Stimulated activated CD8-positive, alpha-beta memory T cell treated with anti-CD3 and anti-CD28 coated beads, Interleukin-12 subunit alpha, Interleukin-12 subunit beta, amount 100 ng/mL, for 1 hour (primary cell): ENCODE data around the gene NAV2.
"Not testable (repeated sequence)": the region's sequence is repeated elsewhere in the genome, so short reads cannot be mapped to it uniquely, and the experiment has no call there.

Experiments
- DNase-seq: peaks from one replicate; pipeline ENCODE4 v3.0.0-alpha.2; 2020; ENCODE audit warnings: low read depth

Gene NAV2

GRCh38 chr11:20003351-20003750, 290.7 kb downstream of the NAV2 start:
- no peak for DNase-seq

- no peak for DNase-seq
Observed at GRCh38 chr11:20004866-20005265, 292.2 kb downstream of the NAV2 start.

- DNase-seq: no peak
Observed at GRCh38 chr11:20005747-20006146, 293.1 kb downstream of the NAV2 start.

DNA sequence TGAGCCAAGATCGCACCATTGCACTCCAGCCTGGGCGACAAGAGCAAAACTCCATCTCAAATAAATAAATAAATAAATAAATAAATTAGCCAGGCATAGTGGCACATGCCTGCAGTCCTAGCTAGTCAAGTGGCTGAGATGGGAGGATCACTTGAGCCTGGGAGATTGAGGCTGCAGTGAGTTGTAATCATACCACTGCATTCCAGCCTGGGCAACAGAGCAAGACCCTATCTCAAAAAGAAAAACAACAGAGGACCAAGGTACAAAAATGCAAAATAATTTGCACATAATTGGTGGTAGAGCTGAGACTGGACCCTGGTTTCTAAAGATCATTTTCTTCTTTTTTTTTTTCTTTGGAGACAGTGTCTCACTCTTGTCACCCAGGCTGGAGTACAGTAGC, 294.0 kb downstream of the NAV2 start:
- DNase-seq: not testable (repeated sequence)

DNA sequence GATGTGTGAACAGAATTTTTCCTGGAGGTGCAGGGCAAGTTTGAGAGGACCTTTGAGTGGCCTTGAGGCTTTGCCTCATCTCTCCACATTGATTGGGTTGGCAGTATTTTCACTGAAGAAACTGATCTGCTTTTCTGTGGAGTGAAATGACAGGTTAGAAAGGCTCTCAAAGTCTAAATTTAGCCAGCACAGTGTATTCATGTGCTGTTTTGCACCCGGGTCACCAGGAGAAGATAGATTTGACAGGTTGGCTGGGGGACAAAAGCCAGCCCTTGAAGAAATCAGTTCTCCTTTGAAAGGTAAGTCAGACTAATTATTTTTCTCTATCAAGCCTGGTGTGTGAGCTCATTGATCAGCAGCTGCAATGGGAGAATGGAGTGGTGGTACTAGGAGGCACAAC, 294.7 kb downstream of the NAV2 start:
- no peak for DNase-seq

DNA sequence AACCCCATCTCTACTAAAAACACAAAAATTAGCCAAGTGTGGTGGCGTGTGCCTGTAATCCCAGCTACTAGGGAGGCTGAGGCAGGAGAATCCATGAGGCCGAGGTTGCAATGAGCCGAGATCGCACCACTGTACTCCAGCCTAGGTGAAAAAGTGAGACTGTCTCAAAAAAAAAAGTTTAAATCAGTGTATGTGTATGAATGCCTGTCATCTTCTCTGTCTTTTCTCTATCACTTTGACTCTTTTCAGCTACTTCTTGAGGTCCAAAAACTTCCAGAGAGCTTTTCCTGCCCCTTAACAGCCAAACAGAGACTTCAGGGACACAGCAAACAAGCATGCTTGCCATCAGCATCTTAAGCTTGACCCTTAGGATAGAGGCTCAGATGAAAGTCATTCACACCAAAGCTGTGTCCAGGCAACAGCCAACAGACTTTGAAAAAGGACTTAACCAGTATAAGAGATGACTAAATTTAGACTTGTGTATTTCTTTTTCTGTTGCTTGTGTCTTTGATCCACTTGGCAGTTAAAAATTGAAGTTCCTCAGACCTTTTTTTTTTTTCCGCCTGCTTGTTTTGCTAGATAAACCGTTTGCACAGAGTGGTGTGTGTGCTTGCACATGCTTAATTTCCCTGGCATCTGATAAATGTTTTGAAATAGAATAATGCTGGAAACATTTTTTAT, 295.7 kb downstream of the NAV2 start:
- no peak for DNase-seq

DNA sequence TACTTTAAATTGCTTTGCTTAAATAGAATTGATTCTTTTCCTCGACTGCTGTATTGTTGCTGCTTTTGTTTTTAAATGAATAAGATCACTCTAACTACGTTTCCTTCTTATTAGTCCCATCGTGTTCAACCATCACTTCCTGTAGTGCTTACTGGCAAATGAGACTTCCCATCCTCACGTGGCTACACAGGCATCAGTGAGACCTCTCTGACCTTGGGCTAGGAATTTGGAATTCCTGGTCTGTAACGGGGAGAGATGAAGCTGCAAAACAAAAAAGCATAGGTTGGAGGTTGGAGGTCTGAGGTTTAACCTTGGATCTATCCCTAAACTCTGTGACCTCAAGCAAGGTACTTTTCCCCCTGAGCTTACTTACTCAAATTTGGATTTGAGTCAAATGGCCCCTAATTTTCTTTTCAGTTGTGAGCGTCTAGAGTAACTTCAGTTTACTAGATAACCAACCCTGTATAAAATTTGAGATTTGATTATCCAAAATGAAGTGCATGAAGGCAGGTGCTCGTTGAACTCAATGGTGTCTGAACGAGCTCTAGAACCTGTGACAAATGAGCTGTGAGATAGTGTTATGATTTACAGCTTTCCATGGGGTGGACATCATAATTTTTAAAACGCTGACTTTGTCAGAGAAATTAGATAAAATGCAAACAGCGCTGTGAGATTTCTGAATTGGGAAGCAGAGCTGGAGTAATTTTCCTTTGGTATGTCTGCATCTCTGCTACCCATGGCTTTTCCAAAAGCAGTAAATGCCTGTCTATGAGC, 296.4 kb downstream of the NAV2 start:
- DNase-seq: no peak

- DNase-seq: no peak
Observed at GRCh38 chr11:20010156-20010850, 297.7 kb downstream of the NAV2 start.

DNA sequence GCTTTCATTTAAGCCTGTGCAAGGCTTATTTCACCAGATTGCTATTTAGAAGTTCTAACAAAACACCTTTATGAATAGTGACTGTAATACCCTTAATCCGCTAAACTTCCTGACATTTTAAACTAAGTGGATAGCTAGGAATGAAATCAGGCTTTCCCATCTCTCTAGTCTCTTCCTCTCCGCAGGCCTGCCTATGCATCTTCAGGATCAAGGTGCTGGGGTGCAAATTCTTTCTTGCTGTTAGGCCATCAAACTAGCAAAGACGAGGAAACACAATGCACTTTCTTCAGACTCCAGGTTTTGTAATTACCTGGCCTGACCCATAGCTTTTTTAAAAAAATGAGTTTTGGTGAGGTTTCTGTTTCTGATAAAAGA, 298.2 kb downstream of the NAV2 start:
- DNase-seq: no peak

DNA sequence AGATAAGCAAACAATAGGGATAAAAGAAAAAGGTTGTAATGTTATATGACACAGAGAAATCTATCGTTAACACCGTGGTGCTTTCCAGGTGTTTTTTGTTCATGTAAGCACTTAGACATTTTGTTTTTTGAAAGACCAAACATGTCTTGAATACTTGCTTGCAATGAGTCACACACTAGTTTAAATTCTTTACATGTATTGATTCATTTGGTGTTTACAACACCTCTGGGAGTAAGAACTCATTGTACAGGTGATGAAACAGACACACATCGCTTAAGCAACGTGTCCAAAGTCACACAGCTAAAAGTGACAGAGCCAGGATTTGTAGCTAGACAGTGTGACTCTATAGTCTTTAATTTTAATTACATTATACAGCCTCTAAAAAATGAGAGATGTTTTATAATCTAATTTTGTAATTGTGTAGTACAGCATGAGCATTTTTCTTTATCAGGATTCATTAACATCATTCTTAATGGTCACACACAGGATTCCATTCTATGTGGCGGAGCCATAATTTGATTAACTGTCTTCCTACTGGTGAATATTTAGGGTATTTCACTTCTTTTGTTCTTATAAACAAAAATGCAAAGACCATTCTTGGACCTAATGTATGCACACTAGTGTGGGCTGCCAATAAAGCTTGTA, 298.8 kb downstream of the NAV2 start:
- DNase-seq: no peak

DNA sequence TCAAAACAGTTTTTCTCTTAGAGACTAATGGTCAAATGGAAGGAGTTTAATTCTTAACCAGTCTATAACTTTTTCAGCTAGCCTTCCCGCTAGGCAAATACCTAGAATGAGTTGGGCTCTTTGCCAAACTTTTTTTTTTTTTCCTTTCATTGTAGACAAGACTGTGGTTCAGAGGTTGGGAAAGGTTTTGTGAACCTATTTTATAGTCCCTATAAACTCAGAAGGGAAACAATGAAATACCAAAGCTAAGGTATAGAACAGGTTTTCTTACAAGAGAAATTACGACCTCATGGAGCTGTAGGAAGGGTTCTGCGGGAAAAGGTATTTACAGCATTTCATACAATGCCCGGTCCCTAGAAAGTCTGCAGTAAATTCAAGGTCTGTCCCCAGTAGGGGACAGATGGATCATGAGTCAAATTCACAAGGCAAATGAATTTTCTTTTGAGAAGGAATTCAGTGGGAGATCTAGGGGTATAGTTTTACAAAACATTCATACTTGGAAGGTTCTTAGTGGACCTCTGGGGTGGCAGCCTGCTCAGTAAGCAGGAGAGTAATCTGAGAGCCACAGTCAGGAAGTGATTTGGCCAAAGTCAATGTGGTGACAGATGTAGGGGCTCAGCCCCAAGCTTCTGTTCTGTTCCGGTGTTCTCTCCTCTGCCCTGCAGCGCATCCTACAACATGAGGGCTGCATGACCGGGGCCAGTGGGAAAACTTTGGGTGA, 300.9 kb downstream of the NAV2 start:
- no peak for DNase-seq

DNA sequence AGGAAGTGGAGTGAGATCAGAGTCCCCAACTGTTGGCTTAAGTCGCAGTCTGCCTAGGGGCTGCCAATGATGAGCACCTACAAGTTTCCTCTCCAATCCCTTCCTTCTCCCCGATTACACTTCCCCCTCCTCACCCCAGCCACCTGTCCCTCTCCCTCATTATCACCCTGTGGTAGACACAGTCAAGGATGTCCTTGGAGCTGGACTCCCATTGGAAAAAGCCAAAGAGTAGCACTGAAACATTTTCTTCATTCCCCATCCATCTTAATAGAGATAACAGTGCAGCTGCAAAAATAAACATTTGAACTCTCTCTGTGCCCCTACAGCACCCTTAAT, 301.4 kb downstream of the NAV2 start:
- DNase-seq: no peak

DNA sequence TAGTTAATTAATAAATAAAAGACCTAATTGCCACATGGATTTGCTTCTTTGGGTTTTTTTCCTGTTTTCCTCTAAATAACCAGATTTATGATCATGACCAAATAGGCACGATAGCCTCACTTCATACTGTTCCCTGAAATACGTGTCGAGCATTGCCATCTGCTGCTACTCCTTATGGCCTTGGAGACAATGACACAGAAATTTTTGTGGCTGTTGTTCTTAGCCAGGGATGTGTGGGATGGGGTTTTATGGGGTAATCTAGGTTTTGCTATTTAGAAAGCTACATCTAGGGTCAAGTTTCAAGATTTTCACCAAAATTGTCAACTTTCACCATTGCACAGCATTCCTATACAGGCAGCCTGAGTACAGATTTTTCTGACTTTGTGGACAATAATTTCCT, 302.5 kb downstream of the NAV2 start:
- no peak for DNase-seq

DNA sequence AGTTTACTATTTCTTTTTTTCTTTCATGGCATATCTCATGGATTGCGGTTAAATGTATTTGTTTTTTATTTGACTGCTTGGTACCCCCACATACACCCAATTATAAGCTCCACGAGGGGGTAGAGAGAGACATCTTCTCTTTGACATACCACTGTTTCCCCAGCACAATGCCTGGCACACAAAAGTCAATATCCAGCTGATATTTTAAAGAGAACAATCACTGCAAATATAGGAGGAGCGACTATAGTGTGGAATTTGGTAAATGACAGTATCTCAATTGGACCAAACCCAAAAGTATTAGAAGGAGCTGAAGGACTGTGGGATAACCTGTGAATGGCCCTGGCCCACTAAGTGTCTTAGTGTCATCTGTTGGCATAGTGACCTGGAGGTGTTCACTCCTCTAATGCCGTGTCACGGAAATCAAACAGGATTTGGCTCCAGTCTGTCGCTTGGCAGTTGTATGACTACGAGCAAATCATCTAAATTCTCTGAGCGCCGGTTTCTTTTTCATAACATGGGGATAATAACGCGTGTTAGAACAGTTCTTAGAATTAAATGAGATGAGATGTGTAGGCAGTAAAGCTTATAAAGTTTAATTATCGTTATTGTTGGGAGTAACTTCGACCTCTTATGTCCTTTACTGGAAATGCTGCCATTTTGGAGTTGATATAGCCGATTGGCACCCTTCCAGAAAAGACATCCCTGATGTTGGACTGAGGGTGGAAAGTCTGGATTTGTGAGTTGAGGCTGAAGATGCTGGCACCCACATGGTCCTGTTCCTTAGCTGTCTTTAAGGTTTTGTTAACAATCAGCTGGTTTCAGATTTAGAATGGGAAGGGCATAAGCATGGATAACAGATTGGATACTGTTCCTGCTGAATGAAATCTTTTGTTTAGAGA, 303.1 kb downstream of the NAV2 start:
- no peak for DNase-seq

DNA sequence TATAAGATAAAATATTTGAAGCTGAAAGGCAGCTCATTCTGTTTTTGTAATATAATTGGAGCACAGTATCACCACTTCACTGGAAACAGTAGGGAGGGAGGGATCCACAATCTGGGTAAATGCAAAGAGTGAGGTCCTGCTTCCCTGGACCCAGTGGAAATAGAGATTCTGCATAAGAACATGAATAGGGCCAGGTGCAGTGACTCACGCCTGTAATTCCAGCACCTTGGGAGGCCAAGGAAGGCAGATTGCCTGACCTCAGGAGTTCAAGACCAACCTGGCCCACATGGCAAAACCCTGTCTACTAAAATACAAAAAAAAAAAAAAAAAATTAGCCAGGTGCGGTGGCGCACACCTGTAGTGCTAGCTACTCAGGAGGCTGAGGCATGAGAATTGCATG, 303.9 kb downstream of the NAV2 start:
- DNase-seq: no peak

- DNase-seq: no peak
Observed at GRCh38 chr11:20017320-20017719, 304.7 kb downstream of the NAV2 start.

- DNase-seq: no peak
Observed at GRCh38 chr11:20020198-20020597, 307.6 kb downstream of the NAV2 start.

DNA sequence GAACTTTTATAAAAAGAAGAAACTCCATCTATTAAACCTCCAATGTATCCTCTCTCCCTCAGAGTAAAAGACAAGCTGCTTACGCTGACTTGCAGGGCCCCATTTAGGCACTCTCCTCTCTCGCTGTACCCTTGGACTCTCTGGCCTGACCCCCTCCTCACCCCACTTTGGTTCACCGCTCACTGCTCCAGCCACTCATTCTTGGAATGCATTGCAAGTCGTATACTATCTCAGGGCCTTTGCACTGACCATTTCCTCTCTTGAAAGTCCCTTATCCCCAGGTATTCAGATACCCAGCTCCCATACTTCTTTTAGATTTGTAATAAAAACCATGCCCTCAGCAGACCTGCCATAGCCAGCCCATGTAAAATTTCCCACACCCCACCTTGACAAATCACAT, 308.1 kb downstream of the NAV2 start:
- no peak for DNase-seq

DNA sequence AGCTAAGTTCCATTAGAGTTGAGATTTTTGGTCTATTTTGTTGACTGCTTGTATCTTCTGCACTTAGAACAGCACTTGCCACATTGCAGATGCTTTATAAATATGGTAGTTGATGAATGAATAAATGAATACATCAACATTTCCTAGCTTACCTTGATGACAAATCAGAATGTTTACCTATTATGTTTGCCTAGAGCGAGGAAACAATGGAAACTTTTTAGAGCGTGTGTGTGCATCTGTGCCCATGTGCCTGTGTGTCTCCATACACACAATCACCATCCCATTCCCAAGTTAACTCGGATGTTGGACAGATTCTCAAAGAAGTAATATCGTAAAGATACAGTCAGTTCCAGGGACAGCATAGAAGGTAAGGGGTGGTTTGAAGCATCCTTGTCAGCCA, 308.6 kb downstream of the NAV2 start:
- no peak for DNase-seq

GRCh38 chr11:20021771-20022362, 309.2 kb downstream of the NAV2 start:
- no peak for DNase-seq
